Hepatocyte (in vitro differentiated cells): ENCODE data around the gene TSPEAR. TPM values are rescaled to one million over a fixed set of nuclear protein-coding genes. Genes with fewer than 3 reads are reported as not detected.

Source experiments
- DNase-seq: peaks from one replicate; pipeline ENCODE4 v3.0.0-alpha.2; 2016; ENCODE audit warnings: low spot score
- H2AFZ ChIP-seq: fragments of 200-600 bp; sonication (generic); 2 replicates; pipeline ENCODE4 v1.6.0; 2016; ENCODE audit warnings: antibody characterized with exemption, mild to moderate bottlenecking
- H3K27ac ChIP-seq: fragments of 200-600 bp; sonication (generic); 2 replicates; pipeline ENCODE4 v1.5.1; 2016; ENCODE audit warnings: mild to moderate bottlenecking
- H3K27me3 ChIP-seq: fragments of 200-600 bp; sonication (generic); 2 replicates; pipeline ENCODE4 v1.6.1; 2016
- H3K36me3 ChIP-seq: fragments of 200-600 bp; sonication (generic); replicated peaks from 2 replicates; pipeline ENCODE4 v1.5.1; 2016; ENCODE audit warnings: low read depth; ENCODE audit not compliant: insufficient read depth
- H3K4me1 ChIP-seq: fragments of 200-600 bp; sonication (generic); 2 replicates; pipeline ENCODE4 v1.5.1; 2016; ENCODE audit warnings: mild to moderate bottlenecking, moderate library complexity; ENCODE audit not compliant: insufficient read depth
- H3K4me2 ChIP-seq: fragments of 200-600 bp; sonication (generic); 2 replicates; pipeline ENCODE4 v1.6.0; 2016
- H3K4me3 ChIP-seq: fragments of 200-600 bp; sonication (generic); 2 replicates; pipeline ENCODE4 v1.5.1; 2016; ENCODE audit warnings: mild to moderate bottlenecking
- H3K79me2 ChIP-seq: fragments of 200-600 bp; sonication (generic); 2 replicates; pipeline ENCODE4 v1.6.0; 2017; ENCODE audit warnings: mild to moderate bottlenecking
- H3K9me2 ChIP-seq: fragments of 200-600 bp; sonication (generic); replicated peaks from 2 replicates; pipeline ENCODE4 v1.6.0; 2017; ENCODE audit warnings: mild to moderate bottlenecking; ENCODE audit not compliant: insufficient read depth
- H3K9me3 ChIP-seq: fragments of 200-600 bp; sonication (generic); 2 replicates; pipeline ENCODE4 v1.5.1; 2016; ENCODE audit warnings: low read depth, mild to moderate bottlenecking
- H4K20me1 ChIP-seq: fragments of 200-600 bp; sonication (generic); 2 replicates; pipeline ENCODE4 v1.6.0; 2016; ENCODE audit warnings: mild to moderate bottlenecking; ENCODE audit not compliant: insufficient read depth, poor library complexity, severe bottlenecking
- CTCF ChIP-seq: fragments of 200-600 bp; sonication (generic); IDR thresholded peaks from 2 replicates; pipeline ENCODE4 v1.5.1; 2016; ENCODE audit warnings: antibody characterized with exemption, mild to moderate bottlenecking; ENCODE audit not compliant: poor library complexity
- EZH2 ChIP-seq: fragments of 200-600 bp; sonication (generic); IDR thresholded peaks from 2 replicates; pipeline ENCODE4 v1.6.1; 2016; ENCODE audit warnings: antibody characterized with exemption, mild to moderate bottlenecking, borderline replicate concordance
- EZH2phosphoT487 ChIP-seq: fragments of 200-600 bp; sonication (generic); IDR thresholded peaks from one replicate; pipeline ENCODE4 v1.6.1; 2018; ENCODE audit warnings: antibody characterized with exemption, mild to moderate bottlenecking, low read depth, moderate library complexity; ENCODE audit not compliant: unreplicated experiment, severe bottlenecking
- WGBS: methylation state at CpG from one replicate; pipeline ENCODE4 v1.1.6; 2016; ENCODE audit warnings: low lambda C conversion rate; ENCODE audit errors: missing lambda C conversion rate; 5-methylcytosine and 5-hydroxymethylcytosine counted together
- polyA plus RNA-seq: library from polyadenylated mRNA; unstranded; fragments of >200 nt; fragmentation: Nextera tagmentation; extraction: Ambion mirVana; gene quantifications from 2 replicates; pipeline ENCODE4 v1.2.1, GENCODE V29; 2016
- total RNA-seq: library from RNA; depleted of rRNA; stranded (reverse); fragments of >200 nt; gene quantifications from 2 replicates; pipeline ENCODE4 v1.2.3, GENCODE V29; 2014

Gene TSPEAR
- total and polyA plus RNA-seq, 2 experiments from 2014 or later, result 0.35 TPM; not detected in 1

GRCh38 chr21:44722731-44723130 is 11.4 kb upstream of the TSPEAR start:
- WGBS, result 75% methylated on average over 5 of the region's 5 CpGs
- H2AFZ ChIP-seq, result no peak overlapping the region
- no peak for DNase-seq

GRCh38 chr21:44720170-44720569 is 8.8 kb upstream of the TSPEAR start:
- H3K9me2 ChIP-seq, result no peaks in the 10 kb centered on the region
- H3K4me1 ChIP-seq, result peaks cover 7% of the 10 kb centered on the region
- no peaks in the 10 kb centered on the region for H4K20me1 ChIP-seq
- H3K4me3 ChIP-seq, result no peak overlapping the region
- H2AFZ ChIP-seq, result no peak overlapping the region
- no peak overlapping the region for H3K27ac ChIP-seq
- H3K9me3 ChIP-seq, result no peaks in the 10 kb centered on the region
- no peak for DNase-seq
- TF ChIP-seq EZH2phosphoT487 (no peak), EZH2 (no peak), CTCF (no peak)
- 75% methylated on average over 2 of the region's 2 CpGs for WGBS
- no peak overlapping the region for H3K4me2 ChIP-seq
- H3K79me2 ChIP-seq, result no peaks in the 10 kb centered on the region
- peaks cover 66% of the 10 kb centered on the region for H3K27me3 ChIP-seq
- no peaks in the 10 kb centered on the region for H3K36me3 ChIP-seq

More at GRCh38 chr21:44722731-44723130, 11.4 kb upstream of the TSPEAR start:
- peaks cover 7% of the 10 kb centered on the region for H3K4me1 ChIP-seq
- H3K4me2 ChIP-seq, result no peak overlapping the region
- no peaks in the 10 kb centered on the region for H3K9me3 ChIP-seq
- H3K9me2 ChIP-seq, result no peaks in the 10 kb centered on the region
- H3K36me3 ChIP-seq, result no peaks in the 10 kb centered on the region
- peaks cover 60% of the 10 kb centered on the region for H3K27me3 ChIP-seq
- no peaks in the 10 kb centered on the region for H4K20me1 ChIP-seq
- H3K4me3 ChIP-seq, result no peak overlapping the region
- H3K27ac ChIP-seq, result no peak overlapping the region
- no peaks in the 10 kb centered on the region for H3K79me2 ChIP-seq
- TF ChIP-seq CTCF (no peak), EZH2 (no peak), EZH2phosphoT487 (no peak)

- Histone ChIP-seq H3K9me2 (no peaks in the 10 kb centered on the region), H3K9me3 (no peaks in the 10 kb centered on the region), H3K36me3 (no peaks in the 10 kb centered on the region), H3K4me1 (peaks cover 6% of the 10 kb centered on the region), H2AFZ (no peak overlapping the region), H3K79me2 (no peaks in the 10 kb centered on the region), H3K27ac (no peak overlapping the region), H4K20me1 (no peaks in the 10 kb centered on the region), H3K27me3 (peaks cover 66% of the 10 kb centered on the region), H3K4me3 (no peak overlapping the region), H3K4me2 (no peak overlapping the region)
- no peak for DNase-seq
- 52% methylated on average over 6 of the region's 6 CpGs for WGBS
- TF ChIP-seq EZH2phosphoT487 (no peak), EZH2 (no peak), CTCF (no peak)
Measured at GRCh38 chr21:44718571-44718970, 7.2 kb upstream of the TSPEAR start.

- Histone ChIP-seq H3K4me1 (peaks cover 1% of the 10 kb centered on the region), H3K9me2 (no peaks in the 10 kb centered on the region), H3K4me2 (no peak overlapping the region), H3K4me3 (no peak overlapping the region), H3K27me3 (peaks cover 67% of the 10 kb centered on the region), H3K9me3 (no peaks in the 10 kb centered on the region), H3K36me3 (no peaks in the 10 kb centered on the region), H3K27ac (no peak overlapping the region), H3K79me2 (no peaks in the 10 kb centered on the region), H4K20me1 (no peaks in the 10 kb centered on the region), H2AFZ (no peak overlapping the region)
- WGBS, result 69% methylated on average over 2 of the region's 2 CpGs
- no peak for TF ChIP-seq EZH2phosphoT487
- no peak for TF ChIP-seq CTCF
- no peak for TF ChIP-seq EZH2
- DNase-seq, result no peak
Measured at GRCh38 chr21:44718093-44718492, 6.7 kb upstream of the TSPEAR start.
